PC-9 (cell line): ENCODE data around the gene MVD. TPM values are rescaled to one million over a fixed set of nuclear protein-coding genes. Genes with fewer than 3 reads are reported as not detected.

Experiments used
- BruUV-seq: library from RNA; stranded (reverse); fragments of 400-500 nt; replicated peaks from 2 replicates; lab custom pipeline; 2021; lab: Mats Ljungman, UMichigan
- CTCF ChIA-PET: fragments of 300-600 bp; sonication (Branson Sonifier 250); formaldehyde crosslinking; loops from one replicate; lab custom pipeline; 2022; ENCODE audit warnings: antibody characterized with exemption; lab: Charles Lee
- POLR2A ChIA-PET: fragments of 300-600 bp; sonication (Branson Sonifier 250); formaldehyde crosslinking; loops from one replicate; lab custom pipeline; 2022; ENCODE audit warnings: antibody characterized with exemption; ENCODE audit not compliant: unreplicated experiment; lab: Charles Lee
- DNase-seq, 2 experiments: peaks; one replicate each; pipeline versions ENCODE4 v3.0.0 to v3.0.0-alpha.2; 2015 to 2022; ENCODE audit warnings: mixed read lengths in 1 of 2
- H2AFZ ChIP-seq: fragments of 200-600 bp; sonication (generic); 2 replicates; pipeline ENCODE4 v1.8.1; 2017; ENCODE audit warnings: antibody characterized with exemption
- H3F3A ChIP-seq: fragments of 200-600 bp; sonication (generic); 2 replicates; pipeline ENCODE4 v1.8.1; 2017; ENCODE audit warnings: antibody characterized with exemption, mild to moderate bottlenecking, low read depth; ENCODE audit not compliant: insufficient read depth
- H3K27ac ChIP-seq: fragments of 200-600 bp; sonication (generic); 2 replicates; pipeline ENCODE4 v1.6.1; 2016; ENCODE audit warnings: mixed run types
- H3K27me3 ChIP-seq: fragments of 200-600 bp; sonication (generic); 2 replicates; pipeline ENCODE4 v1.6.1; 2016; ENCODE audit warnings: low read depth, mixed run types; ENCODE audit not compliant: insufficient read depth
- H3K36me3 ChIP-seq: fragments of 200-600 bp; sonication (generic); 2 replicates; pipeline ENCODE4 v1.6.1; 2016; ENCODE audit warnings: low read depth, mixed run types
- H3K4me1 ChIP-seq: fragments of 200-600 bp; sonication (generic); replicated peaks from 2 replicates; pipeline ENCODE4 v1.6.1; 2016; ENCODE audit warnings: mixed run types; ENCODE audit not compliant: insufficient read depth
- H3K4me2 ChIP-seq: fragments of 200-600 bp; sonication (generic); 2 replicates; pipeline ENCODE4 v1.6.1; 2017; ENCODE audit warnings: mixed run types
- H3K4me3 ChIP-seq: fragments of 200-600 bp; sonication (generic); 2 replicates; pipeline ENCODE4 v1.6.1; 2016; ENCODE audit warnings: mixed run types
- H3K79me2 ChIP-seq: fragments of 200-600 bp; sonication (generic); 2 replicates; pipeline ENCODE4 v1.6.1; 2017; ENCODE audit warnings: low read depth, mixed run types
- H3K9me2 ChIP-seq: fragments of 200-600 bp; sonication (generic); 2 replicates; pipeline ENCODE4 v1.8.1; 2017; ENCODE audit warnings: mild to moderate bottlenecking; ENCODE audit not compliant: insufficient read depth
- H3K9me3 ChIP-seq: fragments of 200-600 bp; sonication (generic); 2 replicates; pipeline ENCODE4 v1.8.1; 2016; ENCODE audit warnings: low read depth; ENCODE audit not compliant: insufficient read depth
- H4K20me1 ChIP-seq: fragments of 200-600 bp; sonication (generic); 2 replicates; pipeline ENCODE4 v1.8.1; 2017; ENCODE audit not compliant: insufficient read depth
- EZH2 ChIP-seq: fragments of 200-600 bp; sonication (generic); IDR thresholded peaks from 2 replicates; pipeline ENCODE4 v1.8.0; 2017; ENCODE audit warnings: antibody characterized with exemption, low read depth
- intact Hi-C: fragments of 100-400 bp; cut with micrococcal nuclease; formaldehyde crosslinking; loops from one replicate; pipeline ENCODE4 v1.10.0; 2022; ENCODE audit not compliant: unreplicated experiment
- total RNA-seq: library from RNA; stranded (reverse); gene quantifications from 2 replicates; pipeline ENCODE4 v1.2.3, GENCODE V29; 2021
- TF ChIP-seq, protein P1 (sequence below): fragments of 200-600 bp; sonication (generic); conservative IDR thresholded peaks from 2 replicates; pipeline ENCODE4 v1.6.1; 2017; ENCODE audit warnings: mixed run types, antibody characterized with exemption, mild to moderate bottlenecking, moderate library complexity

The MVD gene
- total RNA-seq, 1 experiment from 2014 or later, result 168 TPM

- CTCF ChIA-PET, result no interaction called here
- H3K4me1 ChIP-seq, result no peaks in the 10 kb centered on the region
- H3K4me3 ChIP-seq, result no peak overlapping the region
- H3K36me3 ChIP-seq, result 0 out of 2 replicates have a peak, but pooled peaks cover 9% of the 10 kb centered on the region
- H3K4me2 ChIP-seq, result no peak overlapping the region
- no peaks in the 10 kb centered on the region for H3K27me3 ChIP-seq
- no TSS peak for BruUV-seq
- POLR2A ChIA-PET, result no interaction called here
- no peaks in the 10 kb centered on the region for H3K9me2 ChIP-seq
- H4K20me1 ChIP-seq, result peaks cover 4% of the 10 kb centered on the region; the same call in 1 of the 2 replicates
- H3K79me2 ChIP-seq, result no peaks in the 10 kb centered on the region
- intact Hi-C loops, result no loop called here
- H3K27ac ChIP-seq, result no peak overlapping the region
- TF ChIP-seq, protein P1, sequence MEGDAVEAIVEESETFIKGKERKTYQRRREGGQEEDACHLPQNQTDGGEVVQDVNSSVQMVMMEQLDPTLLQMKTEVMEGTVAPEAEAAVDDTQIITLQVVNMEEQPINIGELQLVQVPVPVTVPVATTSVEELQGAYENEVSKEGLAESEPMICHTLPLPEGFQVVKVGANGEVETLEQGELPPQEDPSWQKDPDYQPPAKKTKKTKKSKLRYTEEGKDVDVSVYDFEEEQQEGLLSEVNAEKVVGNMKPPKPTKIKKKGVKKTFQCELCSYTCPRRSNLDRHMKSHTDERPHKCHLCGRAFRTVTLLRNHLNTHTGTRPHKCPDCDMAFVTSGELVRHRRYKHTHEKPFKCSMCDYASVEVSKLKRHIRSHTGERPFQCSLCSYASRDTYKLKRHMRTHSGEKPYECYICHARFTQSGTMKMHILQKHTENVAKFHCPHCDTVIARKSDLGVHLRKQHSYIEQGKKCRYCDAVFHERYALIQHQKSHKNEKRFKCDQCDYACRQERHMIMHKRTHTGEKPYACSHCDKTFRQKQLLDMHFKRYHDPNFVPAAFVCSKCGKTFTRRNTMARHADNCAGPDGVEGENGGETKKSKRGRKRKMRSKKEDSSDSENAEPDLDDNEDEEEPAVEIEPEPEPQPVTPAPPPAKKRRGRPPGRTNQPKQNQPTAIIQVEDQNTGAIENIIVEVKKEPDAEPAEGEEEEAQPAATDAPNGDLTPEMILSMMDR, result no peak
- TF ChIP-seq EZH2, result no peak
- no peaks in the 10 kb centered on the region for H3F3A ChIP-seq
- no peak overlapping the region for H2AFZ ChIP-seq
- no peak for DNase-seq
- no peaks in the 10 kb centered on the region for H3K9me3 ChIP-seq
These were observed 60.8 kb downstream of the MVD start for GRCh38 chr16:88602091-88602490.

Other genes with a start within 250 kb of the MVD start
- gene ZFPM1, start 209.8 kb downstream of the MVD start, total RNA-seq, result 19.7 and 20.0 TPM in 2 replicates
- 76.4 and 78.4 TPM in 2 replicates for gene ZC3H18, start 92.7 kb downstream of the MVD start, total RNA-seq
- not detected in 2 replicates for gene IL17C, start 24.5 kb downstream of the MVD start, total RNA-seq
- 6.3 and 8.0 TPM in 2 replicates for gene CYBA, start 12.0 kb downstream of the MVD start, total RNA-seq
- gene SNAI3, start 23.4 kb upstream of the MVD start, total RNA-seq, result 1.3 and 2.0 TPM in 2 replicates
- gene RNF166, start 43.3 kb upstream of the MVD start, total RNA-seq, result 25.6 and 29.4 TPM in 2 replicates
- gene CTU2, start 43.4 kb upstream of the MVD start, total RNA-seq, result 20.0 and 38.0 TPM in 2 replicates
- gene PIEZO1, start 122.1 kb upstream of the MVD start, total RNA-seq, result 391 and 426 TPM in 2 replicates
- 73.2 and 95.4 TPM in 2 replicates for gene CDT1, start 140.7 kb upstream of the MVD start, total RNA-seq
- 213 and 226 TPM in 2 replicates for gene APRT, start 148.8 kb upstream of the MVD start, total RNA-seq
- gene GALNS, start 193.9 kb upstream of the MVD start, total RNA-seq, result 62.3 and 75.7 TPM in 2 replicates
- 82.6 and 101 TPM in 2 replicates for gene TRAPPC2L, start 194.0 kb upstream of the MVD start, total RNA-seq
- not detected in 2 replicates for gene PABPN1L, start 203.6 kb upstream of the MVD start, total RNA-seq